Measurements from ENCODE around the gene COL4A6.

DNA sequence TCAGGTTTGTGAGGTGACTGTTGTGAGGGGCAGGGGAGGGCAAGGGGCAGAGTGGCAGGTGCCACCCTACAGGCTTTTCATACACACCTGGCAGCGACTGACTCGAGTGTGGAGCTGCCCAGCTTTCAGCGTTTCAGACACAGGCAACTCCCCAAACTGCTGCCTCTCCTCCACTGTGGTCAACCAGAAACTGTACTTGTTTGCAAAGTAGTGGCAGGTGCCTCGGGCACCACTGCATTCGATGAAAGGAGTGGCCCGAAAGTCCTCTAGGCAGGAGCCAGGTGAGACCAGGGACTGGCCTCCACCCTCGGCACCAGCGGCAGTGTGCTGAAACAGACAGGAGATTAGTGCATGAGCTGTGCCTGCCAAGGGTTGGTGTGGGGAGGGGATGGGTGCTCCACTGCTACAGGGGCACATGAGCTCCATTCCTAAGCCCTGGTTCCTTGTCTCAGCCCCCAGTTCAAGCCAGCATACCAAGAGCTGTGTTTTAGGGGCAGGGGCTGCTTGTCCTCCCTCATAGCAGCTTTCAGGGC lies 281.2 kb downstream of the COL4A6 start:
- TF ChIP-seq CTCF (IDR thresholded peaks at IDR 0.05; ENCODE audit: low read depth, low read length, poor library complexity, severe bottlenecking) (no peak), EZH2phosphoT487 (IDR thresholded peaks at IDR 0.05; ENCODE audit: borderline replicate concordance, low read length) (no peak)

Measured in DOHH2 (cell line).